HepG2 (cell line): ENCODE measurements around the gene C14orf93. TPM values are rescaled to one million over a fixed set of nuclear protein-coding genes. Genes with fewer than 3 reads are reported as not detected.

Experiments
- ARID4A ChIP-seq: sonication (generic); formaldehyde crosslinking; IDR thresholded peaks from 2 replicates; pipeline ENCODE4 v1.5.0; 2020; ENCODE audit warnings: mild to moderate bottlenecking, missing genetic modification reagents, borderline replicate concordance
- BCL3 ChIP-seq: sonication (generic); formaldehyde crosslinking; IDR thresholded peaks from 2 replicates; pipeline ENCODE4 v1.5.1; 2020; ENCODE audit warnings: mild to moderate bottlenecking, missing genetic modification reagents, moderate library complexity
- BORCS8-MEF2B ChIP-seq: sonication (generic); formaldehyde crosslinking; IDR thresholded peaks from 2 replicates; pipeline ENCODE4 v1.8.0; 2022; ENCODE audit warnings: mild to moderate bottlenecking, missing genetic modification reagents
- CBX1 ChIP-seq: IDR thresholded peaks from one replicate; pipeline ENCODE4 v1.6.1; 2016; ENCODE audit warnings: antibody characterized with exemption, low read depth
- E2F2 ChIP-seq: sonication (generic); formaldehyde crosslinking; IDR thresholded peaks from 2 replicates; pipeline ENCODE4 v1.4.0; 2020; ENCODE audit warnings: missing genetic modification reagents, borderline replicate concordance
- HINFP ChIP-seq: sonication (generic); formaldehyde crosslinking; IDR thresholded peaks from 2 replicates; pipeline ENCODE4 v1.4.0; 2020; ENCODE audit warnings: low read depth, mild to moderate bottlenecking, missing genetic modification reagents
- IRF2 ChIP-seq: IDR thresholded peaks from 2 replicates; pipeline ENCODE4 v1.6.1; 2018; ENCODE audit warnings: missing genetic modification reagents, missing compliant biosample characterization
- NFKBIZ ChIP-seq: IDR thresholded peaks from 2 replicates; pipeline ENCODE4 v1.6.1; 2018; ENCODE audit warnings: missing genetic modification reagents, missing compliant biosample characterization
- NR0B2 ChIP-seq: sonication (generic); formaldehyde crosslinking; IDR thresholded peaks from 2 replicates; pipeline ENCODE4 v1.4.0; 2020; ENCODE audit warnings: mild to moderate bottlenecking, missing genetic modification reagents
- POLR2A ChIP-seq, 2 experiments: IDR thresholded peaks; 2 replicates each; pipeline ENCODE4 v1.6.1; 2011; ENCODE audit warnings: low read depth in 2 of 2, low read length in 2 of 2, mild to moderate bottlenecking in 1 of 2, moderate library complexity in 1 of 2; ENCODE audit not compliant: insufficient read depth in 1 of 2
- RBFOX2 ChIP-seq: fragments of 200-400 bp; formaldehyde crosslinking; IDR thresholded peaks from 2 replicates; pipeline ENCODE4 v1.6.1; 2017; ENCODE audit warnings: low read depth, mild to moderate bottlenecking, low read length
- SMYD3 ChIP-seq: sonication (generic); formaldehyde crosslinking; IDR thresholded peaks from 2 replicates; pipeline ENCODE4 v1.8.1; 2023; ENCODE audit warnings: mild to moderate bottlenecking, missing genetic modification reagents
- SNAPC2 ChIP-seq: sonication (generic); formaldehyde crosslinking; IDR thresholded peaks from 2 replicates; pipeline ENCODE4 v1.8.1; 2022; ENCODE audit warnings: mild to moderate bottlenecking, missing genetic modification reagents
- TBP ChIP-seq: sonication (generic); formaldehyde crosslinking; IDR thresholded peaks from 2 replicates; pipeline ENCODE4 v1.5.0; 2020; ENCODE audit warnings: missing genetic modification reagents
- TBX3 ChIP-seq: fragments of 450-650 bp; IDR thresholded peaks from 2 replicates; pipeline ENCODE4 v1.6.1; 2017; ENCODE audit warnings: antibody characterized with exemption, mild to moderate bottlenecking, inconsistent platforms, borderline replicate concordance
- U2AF2 ChIP-seq: fragments of 200-400 bp; formaldehyde crosslinking; IDR thresholded peaks from 2 replicates; pipeline ENCODE4 v1.6.1; 2017; ENCODE audit warnings: low read depth, mild to moderate bottlenecking, low read length
- ZNF256 ChIP-seq: sonication (generic); formaldehyde crosslinking; conservative IDR thresholded peaks from 2 replicates; pipeline ENCODE4 v1.4.0; 2020; ENCODE audit warnings: missing genetic modification reagents
- ZNF260 ChIP-seq: sonication (generic); formaldehyde crosslinking; IDR thresholded peaks from 2 replicates; pipeline ENCODE4 v1.4.0; 2020; ENCODE audit warnings: missing genetic modification reagents, low read depth, mild to moderate bottlenecking, borderline replicate concordance
- ZNF652 ChIP-seq: IDR thresholded peaks from 2 replicates; pipeline ENCODE4 v1.6.1; 2016; ENCODE audit warnings: low read depth, borderline replicate concordance
- ZNF660 ChIP-seq: sonication (generic); formaldehyde crosslinking; IDR thresholded peaks from 2 replicates; pipeline ENCODE4 v1.5.1; 2020; ENCODE audit warnings: mild to moderate bottlenecking, low read depth, missing genetic modification reagents, borderline replicate concordance
- polyA plus RNA-seq, 8 experiments: library from polyadenylated mRNA; depleted of rRNA in 3 of 8; stranded (reverse) in 7 of 8; unstranded in 1 of 8; fragments of >200 nt; fragmentation: Illumina TruSeq in 4 of 8; extraction: Trizol in 4 of 8; gene quantifications; 2 replicates each; pipeline versions ENCODE4 v1.2.1 to v1.2.3, GENCODE V29; 2011 to 2016; ENCODE audit warnings: low read depth in 4 of 8, missing spikeins in 1 of 8, mixed read lengths in 1 of 8; ENCODE audit not compliant: insufficient read depth in 1 of 8
- total RNA-seq, 5 experiments: library from RNA; depleted of rRNA; stranded (reverse); fragments of >200 nt; fragmentation: Illumina TruSeq; extraction: Trizol; gene quantifications; 2 replicates each; pipeline ENCODE4 v1.2.3, GENCODE V29; 2016; ENCODE audit warnings: low read depth in 1 of 5

C14orf93 gene
- total and polyA plus RNA-seq, 2 of the 13 experiments (the other 11 are each of a cell fraction or from before 2014, with no cell fraction given) = 11.4 to 22.5 TPM

GRCh38 chr14:23057757-23058653, 48.1 kb upstream of the C14orf93 start (continued):
- peak; percentile 95 for TF ChIP-seq BCL3 (CRISPR knock-in tag)
- TF ChIP-seq SMYD3 (CRISPR knock-in tag) = peak; percentile 91
- no peak for TF ChIP-seq TBP (CRISPR knock-in tag)
- TF ChIP-seq U2AF2 = no peak
- peak; percentile 81 for TF ChIP-seq RBFOX2
- TF ChIP-seq ZNF652 = no peak; the same call in 1 of the 2 replicates
- no peak for TF ChIP-seq ZNF256 (CRISPR knock-in tag)
- peak; percentile 23; the same call in 1 of the 2 replicates for TF ChIP-seq TBX3
- TF ChIP-seq ARID4A (CRISPR knock-in tag) = 0 out of 2 replicates have a peak, but pooled peaks have one; percentile 69
- TF ChIP-seq ZNF260 (CRISPR knock-in tag) = no peak
- TF ChIP-seq HINFP (CRISPR knock-in tag) = peak; percentile 91
- peak; percentile 83; the same call in 1 of the 2 replicates for TF ChIP-seq ZNF660
- TF ChIP-seq E2F2 (CRISPR knock-in tag) = 0 out of 2 replicates have a peak, but pooled peaks have one; percentile 23
- TF ChIP-seq NFKBIZ (CRISPR knock-in tag) = peak; percentile 60; the same call in 1 of the 2 replicates
- TF ChIP-seq SNAPC2 (CRISPR knock-in tag) = peak; percentile 62; the same call in 1 of the 2 replicates
- TF ChIP-seq NR0B2 = peak; percentile 59
- peak; percentile 66 for TF ChIP-seq CBX1
- peak in 1 of 2 experiments; percentile 39; a peak in 1 of 4 replicates for TF ChIP-seq POLR2A (IDR thresholded peaks at IDR 0.05; ENCODE audit: insufficient read depth in 1 of 2, low read depth in 2 of 2, low read length in 2 of 2)
- TF ChIP-seq BORCS8-MEF2B (CRISPR knock-in tag) = peak; percentile 87
- peak; percentile 92 for TF ChIP-seq IRF2 (CRISPR knock-in tag)
